Type B pancreatic cell (in vitro differentiated cells): ENCODE measurements around the gene SLC25A1. TPM values are rescaled to one million over a fixed set of nuclear protein-coding genes. Genes with fewer than 3 reads are reported as not detected.

ENCODE experiments used
- DNase-seq: peaks from one replicate; pipeline ENCODE4 v3.0.0; 2021; ENCODE audit warnings: mixed read lengths; ENCODE audit not compliant: unreplicated experiment; ENCODE audit errors: extremely low spot score
- H3K27ac Mint-ChIP-seq: 2 replicates; pipeline ENCODE4 v1.8.0; 2021; ENCODE audit warnings: mild to moderate bottlenecking, mixed read lengths
- H3K27me3 Mint-ChIP-seq: 2 replicates; pipeline ENCODE4 v1.8.0; 2021; ENCODE audit warnings: mixed read lengths
- H3K36me3 Mint-ChIP-seq: 2 replicates; pipeline ENCODE4 v1.8.0; 2021; ENCODE audit warnings: mixed read lengths
- H3K4me1 Mint-ChIP-seq: one replicate; pipeline ENCODE4 v1.8.0; 2021; ENCODE audit warnings: mixed read lengths; ENCODE audit not compliant: unreplicated experiment
- H3K4me3 Mint-ChIP-seq: 2 replicates; pipeline ENCODE4 v1.8.0; 2021; ENCODE audit warnings: mild to moderate bottlenecking, mixed read lengths
- H3K9me3 Mint-ChIP-seq: 2 replicates; pipeline ENCODE4 v1.8.0; 2021; ENCODE audit warnings: mixed read lengths
- CTCF ChIP-seq: fragments of 200-600 bp; sonication (generic); conservative IDR thresholded peaks from 2 replicates; pipeline ENCODE4 v1.5.0; 2021; ENCODE audit warnings: antibody characterized with exemption, mild to moderate bottlenecking
- long read RNA-seq: library from polyadenylated mRNA; unstranded; transcript quantifications from one replicate; pipeline ENCODE4 v2.0.0, GENCODE V29; 2020
- total RNA-seq: library from RNA; stranded (reverse); gene quantifications from 2 replicates; pipeline ENCODE4 v1.2.1, GENCODE V29; 2021; ENCODE audit warnings: low replicate concordance

SLC25A1 gene
- total RNA-seq = 83.2 and 94.4 TPM in 2 replicates
- long read RNA-seq, partial matches to known transcripts = 4 of 6 reads
- long read RNA-seq, other reads (novel, unspliced or antisense) = 0 of 6 reads

- H3K27ac Mint-ChIP-seq = peak within 1 kb of the TSS; percentile 96
- TF ChIP-seq CTCF = no peak
Measured at GRCh38 chr22:19178657-19179496, at the start of gene SLC25A1. TSS of gene SLC25A1 (minus strand) at chr22:19178736. CDS start at chr22:19178673, 63 bp downstream.

GRCh38 chr22:19228179-19228578, 49.6 kb upstream of the SLC25A1 start:
- Mint-ChIP-seq H3K9me3 (no peaks in the 10 kb centered on the region), H3K4me1 (no peaks in the 10 kb centered on the region), H3K4me3 (no peak overlapping the region), H3K27ac (no peak overlapping the region), H3K36me3 (peaks cover 10% of the 10 kb centered on the region), H3K27me3 (no peaks in the 10 kb centered on the region)
- no peak for DNase-seq
- no peak for TF ChIP-seq CTCF

More at GRCh38 chr22:19178657-19179496, at the start of gene SLC25A1:
- H3K4me1 Mint-ChIP-seq = peaks cover 12% of the 10 kb centered on the region
- peak; percentile 94 for DNase-seq
- no peaks in the 10 kb centered on the region for H3K9me3 Mint-ChIP-seq
- H3K4me3 Mint-ChIP-seq = peak within 1 kb of the TSS; percentile 90
- H3K27me3 Mint-ChIP-seq = no peaks in the 10 kb centered on the region
- no peaks in the 10 kb centered on the region for H3K36me3 Mint-ChIP-seq

- no peak overlapping the region for H3K27ac Mint-ChIP-seq
- no peak for TF ChIP-seq CTCF
- H3K9me3 Mint-ChIP-seq = no peaks in the 10 kb centered on the region
- no peak for DNase-seq
- no peaks in the 10 kb centered on the region for H3K4me1 Mint-ChIP-seq
- no peaks in the 10 kb centered on the region for H3K27me3 Mint-ChIP-seq
- H3K4me3 Mint-ChIP-seq = no peak overlapping the region
- H3K36me3 Mint-ChIP-seq = peaks cover 3% of the 10 kb centered on the region
Measured at GRCh38 chr22:19226428-19226827, 47.9 kb upstream of the SLC25A1 start.

- H3K9me3 Mint-ChIP-seq = no peaks in the 10 kb centered on the region
- no peaks in the 10 kb centered on the region for H3K27me3 Mint-ChIP-seq
- peaks cover 3% of the 10 kb centered on the region for H3K36me3 Mint-ChIP-seq
- no peak overlapping the region for H3K27ac Mint-ChIP-seq
- H3K4me3 Mint-ChIP-seq = no peak overlapping the region
- no peak for DNase-seq
- H3K4me1 Mint-ChIP-seq = no peaks in the 10 kb centered on the region
- no peak for TF ChIP-seq CTCF
Measured at GRCh38 chr22:19225560-19225959, 47.0 kb upstream of the SLC25A1 start.

GRCh38 chr22:19224985-19225384, 46.4 kb upstream of the SLC25A1 start:
- H3K36me3 Mint-ChIP-seq = peaks cover 3% of the 10 kb centered on the region

More at GRCh38 chr22:19224985-19225384, 46.4 kb upstream of the SLC25A1 start:
- no peak for TF ChIP-seq CTCF
- no peak for DNase-seq
- Mint-ChIP-seq H3K27me3 (no peaks in the 10 kb centered on the region), H3K4me1 (no peaks in the 10 kb centered on the region), H3K9me3 (no peaks in the 10 kb centered on the region), H3K27ac (no peak overlapping the region), H3K4me3 (no peak overlapping the region)
